Esophagus squamous epithelium (tissue), 4 donors: Measurements from ENCODE around the gene RGL1.

Experiments
- CTCF ChIP-seq, 6 experiments: fragments of 450-650 bp in 4 of 6; fragments of 200-600 bp in 2 of 6; sonication (generic) in 2 of 6; IDR thresholded peaks; one replicate each; pipeline ENCODE4 v1.5.1; 2016 to 2019; ENCODE audit warnings: antibody characterized with exemption in 6 of 6, mild to moderate bottlenecking in 4 of 6, moderate library complexity in 4 of 6
- POLR2A ChIP-seq, 4 donors: fragments of 450-650 bp; IDR thresholded peaks; one replicate each; pipeline ENCODE4 v1.6.1; 2017; ENCODE audit warnings: antibody characterized with exemption in 4 of 4, mild to moderate bottlenecking in 4 of 4, moderate library complexity in 3 of 4

- TF ChIP-seq CTCF (IDR thresholded peaks at IDR 0.05) (no peak), POLR2A (IDR thresholded peaks at IDR 0.05) (no peak)
Observed at GRCh38 chr1:183945428-183946319, 140.8 kb downstream of the RGL1 start.
